Measurements from ENCODE around the gene SORL1-AS1.

The SORL1-AS1 gene

GRCh38 chr11:121465709-121466062, 12.9 kb upstream of the SORL1-AS1 start:
- Histone ChIP-seq H3K27ac (no peak overlapping the region), H3K36me3 (replicated peaks) (no peaks in the 10 kb centered on the region), H3K4me3 (ENCODE audit: low read depth, low read length) (no peak overlapping the region), H3K27me3 (replicated peaks) (no peaks in the 10 kb centered on the region)
- DNase-seq, result no peak
- TF ChIP-seq, protein P1, sequence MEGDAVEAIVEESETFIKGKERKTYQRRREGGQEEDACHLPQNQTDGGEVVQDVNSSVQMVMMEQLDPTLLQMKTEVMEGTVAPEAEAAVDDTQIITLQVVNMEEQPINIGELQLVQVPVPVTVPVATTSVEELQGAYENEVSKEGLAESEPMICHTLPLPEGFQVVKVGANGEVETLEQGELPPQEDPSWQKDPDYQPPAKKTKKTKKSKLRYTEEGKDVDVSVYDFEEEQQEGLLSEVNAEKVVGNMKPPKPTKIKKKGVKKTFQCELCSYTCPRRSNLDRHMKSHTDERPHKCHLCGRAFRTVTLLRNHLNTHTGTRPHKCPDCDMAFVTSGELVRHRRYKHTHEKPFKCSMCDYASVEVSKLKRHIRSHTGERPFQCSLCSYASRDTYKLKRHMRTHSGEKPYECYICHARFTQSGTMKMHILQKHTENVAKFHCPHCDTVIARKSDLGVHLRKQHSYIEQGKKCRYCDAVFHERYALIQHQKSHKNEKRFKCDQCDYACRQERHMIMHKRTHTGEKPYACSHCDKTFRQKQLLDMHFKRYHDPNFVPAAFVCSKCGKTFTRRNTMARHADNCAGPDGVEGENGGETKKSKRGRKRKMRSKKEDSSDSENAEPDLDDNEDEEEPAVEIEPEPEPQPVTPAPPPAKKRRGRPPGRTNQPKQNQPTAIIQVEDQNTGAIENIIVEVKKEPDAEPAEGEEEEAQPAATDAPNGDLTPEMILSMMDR (IDR thresholded peaks at IDR 0.05; ENCODE audit: low read depth, low read length, missing control alignments), result no peak
- in situ Hi-C loops (cut with HindIII; ENCODE audit: low pct_ligation_motif_present, low sequenced_read_pairs), result no loop called here

DNA sequence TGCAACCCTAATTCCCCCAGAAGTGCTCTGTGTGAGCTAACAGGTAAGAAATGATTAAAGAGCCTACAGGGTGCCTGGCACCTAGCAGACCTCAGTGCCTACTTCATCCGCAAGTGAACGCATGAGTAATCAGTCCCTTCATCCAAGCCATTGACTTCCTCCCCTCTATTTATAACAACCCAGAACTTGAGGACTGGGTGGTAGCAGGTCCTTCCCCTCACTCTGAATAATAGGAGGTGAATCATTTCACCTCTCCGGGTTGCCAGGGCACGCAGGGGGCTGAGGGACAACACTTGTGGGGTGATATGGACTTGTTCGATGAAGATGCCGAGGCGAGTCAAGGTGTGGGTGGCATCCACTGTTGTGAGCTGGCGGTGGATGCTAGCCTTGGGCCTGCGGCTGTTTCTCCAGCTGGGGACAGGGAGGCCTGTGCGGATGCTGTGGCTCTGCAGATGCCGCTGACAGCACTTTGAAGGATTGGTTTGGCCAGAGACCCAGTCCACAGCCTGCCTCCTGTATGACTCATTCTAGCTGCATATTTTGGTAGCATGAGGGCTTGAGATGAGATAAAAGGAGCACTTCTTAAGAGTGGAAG, 11.7 kb upstream of the SORL1-AS1 start:
- no peaks in the 10 kb centered on the region for H3K27me3 ChIP-seq (replicated peaks)
- TF ChIP-seq, protein P1 (IDR thresholded peaks at IDR 0.05; ENCODE audit: low read depth, low read length, missing control alignments), result no peak
- peak; percentile 88 for DNase-seq
- no peak overlapping the region for H3K4me3 ChIP-seq (ENCODE audit: low read depth, low read length)
- in situ Hi-C loops (cut with HindIII; ENCODE audit: low pct_ligation_motif_present, low sequenced_read_pairs), result no loop called here
- no peaks in the 10 kb centered on the region for H3K36me3 ChIP-seq (replicated peaks)
- no peak overlapping the region for H3K27ac ChIP-seq

DNA sequence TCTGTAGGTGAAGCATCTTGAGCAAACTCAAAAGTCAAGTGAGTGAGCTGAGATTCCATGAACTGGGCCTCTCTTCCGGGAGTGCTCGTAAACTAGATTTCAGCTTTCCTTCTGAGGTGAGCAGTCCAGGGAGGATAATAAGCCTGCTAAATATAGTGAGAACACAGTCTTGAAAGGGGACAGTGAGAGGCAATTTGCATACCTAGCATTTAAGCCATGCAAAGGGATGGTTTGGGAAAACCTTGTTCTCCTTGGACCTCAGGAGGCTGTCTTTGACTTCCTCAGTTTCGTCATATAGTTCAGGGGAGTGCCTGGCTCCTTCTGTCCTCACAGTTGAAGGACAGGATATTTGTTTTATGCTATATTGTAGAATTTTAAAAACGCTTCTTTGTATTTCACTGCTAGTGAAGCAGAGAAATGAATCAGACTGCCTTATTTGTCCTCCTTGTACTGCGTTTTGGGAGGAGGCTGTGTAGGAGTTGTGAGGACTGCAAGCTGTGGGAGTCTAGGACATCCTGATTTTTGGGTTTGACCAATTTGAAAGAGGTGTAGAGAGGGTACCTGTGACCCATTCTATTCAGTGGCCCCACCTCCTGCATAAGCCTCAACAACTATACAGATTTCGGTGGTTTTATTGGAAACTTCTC, 11.0 kb upstream of the SORL1-AS1 start:
- peaks cover 2% of the 10 kb centered on the region for H3K27me3 ChIP-seq (replicated peaks)
- TF ChIP-seq, protein P1 (IDR thresholded peaks at IDR 0.05; ENCODE audit: low read depth, low read length, missing control alignments), result no peak
- no peaks in the 10 kb centered on the region for H3K36me3 ChIP-seq (replicated peaks)
- no peak for DNase-seq
- in situ Hi-C loops (cut with HindIII; ENCODE audit: low pct_ligation_motif_present, low sequenced_read_pairs), result no loop called here
- no peak overlapping the region for H3K4me3 ChIP-seq (ENCODE audit: low read depth, low read length)
- H3K27ac ChIP-seq, result no peak overlapping the region

GRCh38 chr11:121461843-121462242, 9.1 kb upstream of the SORL1-AS1 start:
- in situ Hi-C loops (cut with HindIII; ENCODE audit: low pct_ligation_motif_present, low sequenced_read_pairs), result no loop called here
- H3K4me3 ChIP-seq (ENCODE audit: low read depth, low read length), result no peak overlapping the region
- no peak for DNase-seq
- TF ChIP-seq, protein P1 (IDR thresholded peaks at IDR 0.05; ENCODE audit: low read depth, low read length, missing control alignments), result no peak
- no peaks in the 10 kb centered on the region for H3K36me3 ChIP-seq (replicated peaks)
- H3K27me3 ChIP-seq (replicated peaks), result peaks cover 7% of the 10 kb centered on the region
- H3K27ac ChIP-seq, result no peak overlapping the region

GRCh38 chr11:121460941-121461514, 8.3 kb upstream of the SORL1-AS1 start:
- in situ Hi-C loops (cut with HindIII; ENCODE audit: low pct_ligation_motif_present, low sequenced_read_pairs), result no loop called here
- DNase-seq, result no peak
- no peak overlapping the region for H3K4me3 ChIP-seq (ENCODE audit: low read depth, low read length)
- no peak overlapping the region for H3K27ac ChIP-seq
- no peaks in the 10 kb centered on the region for H3K36me3 ChIP-seq (replicated peaks)
- peaks cover 7% of the 10 kb centered on the region for H3K27me3 ChIP-seq (replicated peaks)
- TF ChIP-seq, protein P1 (IDR thresholded peaks at IDR 0.05; ENCODE audit: low read depth, low read length, missing control alignments), result no peak

All from brain microvascular endothelial cell (primary cell).